H9 (cell line): ENCODE data around the gene RPS24. TPM values are rescaled to one million over a fixed set of nuclear protein-coding genes. Genes with fewer than 3 reads are reported as not detected.

Experiments used
- DNase-seq: peaks from one replicate; pipeline ENCODE4 v3.0.0-alpha.2; 2017
- H2AFZ ChIP-seq: one replicate; pipeline ENCODE4 v1.6.1; 2013; ENCODE audit warnings: mild to moderate bottlenecking, low read length, control low read depth, moderate library complexity
- H2AK5ac ChIP-seq: 2 replicates; pipeline ENCODE4 v1.6.1; 2013; ENCODE audit warnings: low read length, control low read depth, mixed read lengths; ENCODE audit not compliant: insufficient read length
- H2BK120ac ChIP-seq: one replicate; pipeline ENCODE4 v1.6.1; 2013; ENCODE audit warnings: low read depth, mild to moderate bottlenecking, low read length, control low read depth, inconsistent platforms; ENCODE audit not compliant: poor library complexity, severe bottlenecking
- H2BK12ac ChIP-seq: 2 replicates; pipeline ENCODE4 v1.6.1; 2013; ENCODE audit warnings: low read length, control low read depth, mixed read lengths, low read depth; ENCODE audit not compliant: insufficient read length
- H2BK15ac ChIP-seq: 2 replicates; pipeline ENCODE4 v1.6.1; 2013; ENCODE audit warnings: low read depth, low read length, control low read depth
- H2BK20ac ChIP-seq: one replicate; pipeline ENCODE4 v1.6.1; 2013; ENCODE audit warnings: low read depth, mild to moderate bottlenecking, low read length, control low read depth, inconsistent platforms; ENCODE audit not compliant: poor library complexity, severe bottlenecking
- H2BK5ac ChIP-seq: 2 replicates; pipeline ENCODE4 v1.6.1; 2013; ENCODE audit warnings: low read length, control low read depth, mixed read lengths; ENCODE audit not compliant: insufficient read length
- H3K14ac ChIP-seq: 2 replicates; pipeline ENCODE4 v1.6.1; 2013; ENCODE audit warnings: low read length, control low read depth; ENCODE audit not compliant: insufficient read depth
- H3K18ac ChIP-seq: 2 replicates; pipeline ENCODE4 v1.6.1; 2013; ENCODE audit warnings: low read depth, mild to moderate bottlenecking, mixed read lengths, low read length, control low read depth; ENCODE audit not compliant: insufficient read length
- H3K23ac ChIP-seq: 2 replicates; pipeline ENCODE4 v1.6.1; 2013; ENCODE audit warnings: low read length, control low read depth, mixed read lengths, low read depth; ENCODE audit not compliant: insufficient read length
- H3K23me2 ChIP-seq: 2 replicates; pipeline ENCODE4 v1.6.1; 2013; ENCODE audit warnings: low read depth, mild to moderate bottlenecking, mixed read lengths, low read length, control low read depth; ENCODE audit not compliant: insufficient read length, poor library complexity, severe bottlenecking
- H3K27ac ChIP-seq: 2 replicates; pipeline ENCODE4 v1.5.1; 2013; ENCODE audit warnings: low read length, control low read depth, mixed read lengths, low read depth; ENCODE audit not compliant: insufficient read length
- H3K27me3 ChIP-seq: 2 replicates; pipeline ENCODE4 v1.6.1; 2013; ENCODE audit warnings: low read length, control low read depth, inconsistent platforms; ENCODE audit not compliant: insufficient read depth
- H3K4ac ChIP-seq: 2 replicates; pipeline ENCODE4 v1.6.1; 2013; ENCODE audit warnings: low read depth, mild to moderate bottlenecking, control low read depth, inconsistent platforms, low read length, moderate library complexity
- H3K4me1 ChIP-seq: 2 replicates; pipeline ENCODE4 v1.6.1; 2013; ENCODE audit warnings: low read length, control low read depth, inconsistent platforms; ENCODE audit not compliant: insufficient read depth
- H3K4me2 ChIP-seq: 2 replicates; pipeline ENCODE4 v1.6.1; 2013; ENCODE audit warnings: low read length, control low read depth, mixed read lengths; ENCODE audit not compliant: insufficient read length, insufficient read depth
- H3K56ac ChIP-seq: 2 replicates; pipeline ENCODE4 v1.6.1; 2013; ENCODE audit warnings: low read depth, mild to moderate bottlenecking, mixed read lengths, low read length, control low read depth; ENCODE audit not compliant: insufficient read length
- H3K79me1 ChIP-seq: 2 replicates; pipeline ENCODE4 v1.6.1; 2013; ENCODE audit warnings: low read depth, mild to moderate bottlenecking, moderate library complexity, low read length, control low read depth, inconsistent platforms; ENCODE audit not compliant: insufficient read depth, poor library complexity, severe bottlenecking
- H3K79me2 ChIP-seq: 2 replicates; pipeline ENCODE4 v1.6.1; 2013; ENCODE audit warnings: low read length, control low read depth, inconsistent platforms; ENCODE audit not compliant: insufficient read depth
- H3K9ac ChIP-seq: 2 replicates; pipeline ENCODE4 v1.6.1; 2013; ENCODE audit warnings: low read length, control low read depth, mixed read lengths; ENCODE audit not compliant: insufficient read length; ENCODE audit errors: extremely low read depth
- H3K9me3 ChIP-seq: one replicate; pipeline ENCODE4 v1.6.1; 2013; ENCODE audit warnings: low read depth, low read length, inconsistent platforms; ENCODE audit not compliant: control insufficient read depth
- H3T11ph ChIP-seq: one replicate; pipeline ENCODE4 v1.6.1; 2013; ENCODE audit warnings: mild to moderate bottlenecking, low read length, control low read depth, inconsistent platforms
- H4K20me1 ChIP-seq: one replicate; pipeline ENCODE4 v1.6.1; 2013; ENCODE audit not compliant: control insufficient read depth, insufficient read length, insufficient read depth
- H4K5ac ChIP-seq: 2 replicates; pipeline ENCODE4 v1.6.1; 2013; ENCODE audit warnings: low read depth, mild to moderate bottlenecking, mixed read lengths, low read length, control low read depth; ENCODE audit not compliant: insufficient read length
- H4K8ac ChIP-seq: replicated peaks from 2 replicates; pipeline ENCODE4 v1.6.1; 2013; ENCODE audit warnings: low read length, control low read depth, mixed read lengths, low read depth; ENCODE audit not compliant: insufficient read length
- H4K91ac ChIP-seq: 2 replicates; pipeline ENCODE4 v1.6.1; 2013; ENCODE audit warnings: low read depth, mild to moderate bottlenecking, moderate library complexity, mixed read lengths, low read length, control low read depth; ENCODE audit not compliant: insufficient read length
- H3K27ac Mint-ChIP-seq, 3 experiments: 2 replicates in 2 of 3; 3 replicates in 1 of 3; pipeline ENCODE4 v1.8.0; 2020 to 2021; ENCODE audit warnings: mixed read lengths in 3 of 3, mild to moderate bottlenecking in 1 of 3, moderate library complexity in 1 of 3
- H3K27me3 Mint-ChIP-seq: 2 replicates; pipeline ENCODE4 v1.8.0; 2021; ENCODE audit warnings: low read depth, mild to moderate bottlenecking, moderate library complexity, mixed read lengths
- H3K36me3 Mint-ChIP-seq, 3 experiments: 2 replicates in 2 of 3; 3 replicates in 1 of 3; pipeline ENCODE4 v1.8.0; 2020 to 2021; ENCODE audit warnings: low read depth in 3 of 3, mixed read lengths in 3 of 3; ENCODE audit not compliant: insufficient read depth in 1 of 3
- H3K4me1 Mint-ChIP-seq, 2 experiments: 2 replicates each; pipeline ENCODE4 v1.8.0; 2020; ENCODE audit warnings: mixed read lengths in 2 of 2
- H3K4me3 Mint-ChIP-seq, 2 experiments: 2 replicates in 1 of 2; 3 replicates in 1 of 2; pipeline ENCODE4 v1.8.0; 2020 to 2021; ENCODE audit warnings: mild to moderate bottlenecking in 2 of 2, mixed read lengths in 2 of 2, moderate library complexity in 1 of 2
- H3K9me3 Mint-ChIP-seq, 2 experiments: 2 replicates in 1 of 2; 3 replicates in 1 of 2; pipeline ENCODE4 v1.8.0; 2020; ENCODE audit warnings: mild to moderate bottlenecking in 2 of 2, mixed read lengths in 2 of 2, moderate library complexity in 1 of 2
- WGBS: extraction: QIAGEN DNeasy Blood & Tissue Kit; methylation state at CpG from one replicate; pipeline ENCODE4 v1.1.7; 2013; ENCODE audit warnings: missing lambda C conversion rate, low lambda C conversion rate, mixed read lengths; ENCODE audit not compliant: insufficient read length; ENCODE audit errors: extremely low coverage; 5-methylcytosine and 5-hydroxymethylcytosine counted together
- total RNA-seq: library from RNA; stranded (reverse); gene quantifications from 2 replicates; pipeline ENCODE4 v1.2.1, GENCODE V29; 2021
- TF ChIP-seq, protein P1 (sequence below): fragments of 200-600 bp; sonication (generic); conservative IDR thresholded peaks from 3 replicates; pipeline ENCODE4 v1.8.0; 2021; ENCODE audit warnings: antibody characterized with exemption, mild to moderate bottlenecking

The RPS24 gene
- total RNA-seq, 1 experiment from 2014 or later, result 1,966 TPM

DNA sequence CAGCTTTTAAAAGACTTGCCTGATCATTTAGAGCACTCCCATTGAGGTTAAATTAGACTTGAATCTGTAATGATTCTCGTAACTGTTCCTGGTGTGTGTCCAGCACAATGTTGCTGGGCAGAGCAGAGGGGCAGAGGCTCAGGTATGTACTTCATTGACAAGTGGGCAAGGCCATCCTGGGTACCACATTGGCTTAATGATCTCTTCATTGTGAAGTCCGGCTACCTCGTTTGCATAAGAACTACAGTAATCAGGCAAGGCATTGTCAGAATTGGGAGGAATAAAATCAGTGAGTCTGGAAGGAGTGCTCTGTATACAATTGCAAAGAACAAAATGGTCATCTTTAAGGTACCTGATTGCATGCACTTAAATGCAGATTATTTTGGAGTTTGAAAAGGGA is 6.1 kb downstream of the RPS24 start:
- Histone ChIP-seq H2BK12ac (no peak overlapping the region), H3K27me3 (no peaks in the 10 kb centered on the region), H3K4me2 (peak overlapping the region; percentile 20), H2AFZ (no peak overlapping the region), H3K79me2 (peaks cover 18% of the 10 kb centered on the region; the same call in 1 of the 2 replicates), H3K79me1 (peaks cover 3% of the 10 kb centered on the region), H4K8ac (no peak overlapping the region), H3K4ac (no peak overlapping the region), H2BK120ac (no peak overlapping the region), H3K18ac (no peak overlapping the region), H3K27ac (no peak overlapping the region), H3K9me3 (no peaks in the 10 kb centered on the region), H3T11ph (no peak overlapping the region), H3K14ac (no peak overlapping the region), H3K9ac (no peak overlapping the region), H2BK20ac (no peak overlapping the region), H3K4me1 (peaks cover 2% of the 10 kb centered on the region; the same call in 1 of the 2 replicates), H2AK5ac (no peak overlapping the region), H4K5ac (no peak overlapping the region), H3K56ac (no peak overlapping the region), H2BK15ac (no peak overlapping the region), H4K20me1 (peaks cover 8% of the 10 kb centered on the region), H2BK5ac (no peak overlapping the region), H3K23me2 (peaks cover under 1% of the 10 kb centered on the region), H4K91ac (no peak overlapping the region), H3K23ac (no peak overlapping the region)
- H3K4me1 Mint-ChIP-seq, result peaks cover 74 to 79% of the 10 kb centered on the region in 2 experiments
- TF ChIP-seq, protein P1, sequence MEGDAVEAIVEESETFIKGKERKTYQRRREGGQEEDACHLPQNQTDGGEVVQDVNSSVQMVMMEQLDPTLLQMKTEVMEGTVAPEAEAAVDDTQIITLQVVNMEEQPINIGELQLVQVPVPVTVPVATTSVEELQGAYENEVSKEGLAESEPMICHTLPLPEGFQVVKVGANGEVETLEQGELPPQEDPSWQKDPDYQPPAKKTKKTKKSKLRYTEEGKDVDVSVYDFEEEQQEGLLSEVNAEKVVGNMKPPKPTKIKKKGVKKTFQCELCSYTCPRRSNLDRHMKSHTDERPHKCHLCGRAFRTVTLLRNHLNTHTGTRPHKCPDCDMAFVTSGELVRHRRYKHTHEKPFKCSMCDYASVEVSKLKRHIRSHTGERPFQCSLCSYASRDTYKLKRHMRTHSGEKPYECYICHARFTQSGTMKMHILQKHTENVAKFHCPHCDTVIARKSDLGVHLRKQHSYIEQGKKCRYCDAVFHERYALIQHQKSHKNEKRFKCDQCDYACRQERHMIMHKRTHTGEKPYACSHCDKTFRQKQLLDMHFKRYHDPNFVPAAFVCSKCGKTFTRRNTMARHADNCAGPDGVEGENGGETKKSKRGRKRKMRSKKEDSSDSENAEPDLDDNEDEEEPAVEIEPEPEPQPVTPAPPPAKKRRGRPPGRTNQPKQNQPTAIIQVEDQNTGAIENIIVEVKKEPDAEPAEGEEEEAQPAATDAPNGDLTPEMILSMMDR, result no peak
- H3K36me3 Mint-ChIP-seq, result peaks cover 63 to 86% (median 77%) of the 10 kb centered on the region in 3 experiments
- H3K4me3 Mint-ChIP-seq, result peak overlapping the region; percentile 47 to 53
- no peaks in the 10 kb centered on the region for H3K9me3 Mint-ChIP-seq
- no peaks in the 10 kb centered on the region; the same call in 1 of the 2 replicates for H3K27me3 Mint-ChIP-seq
- peak; percentile 49 for DNase-seq
- H3K27ac Mint-ChIP-seq, result peak overlapping the region in 1 of 3 experiments; percentile 76; a peak in 4 of 7 replicates
- no CpG with 5 or more reads among the region's 3 CpGs for WGBS
